Esophagus muscularis mucosa (tissue), 4 donors: ENCODE results near the gene LAMP5. TPM values are rescaled to one million over a fixed set of nuclear protein-coding genes. Genes with fewer than 3 reads are reported as not detected.

Experiments
- DNase-seq: peaks from one replicate; pipeline ENCODE4 v3.0.0-alpha.2; 2017; ENCODE audit errors: extremely low spot score
- H3K27ac ChIP-seq, 4 donors: fragments of 200-600 bp; sonication (generic); replicated peaks in 1 of 4; 1 replicate in 3 of 4; 2 replicates in 1 of 4; pipeline ENCODE4 v1.5.1; 2016 to 2019; ENCODE audit warnings: mild to moderate bottlenecking in 1 of 4
- H3K27me3 ChIP-seq, 4 donors: fragments of 200-600 bp; sonication (generic); one replicate each; pipeline versions ENCODE4 v1.5.1 to v1.6.0; 2016 to 2019
- H3K36me3 ChIP-seq, 4 donors: fragments of 200-600 bp; sonication (generic); one replicate each; pipeline ENCODE4 v1.5.1; 2016 to 2019
- H3K4me1 ChIP-seq, 4 donors: fragments of 200-600 bp; sonication (generic); one replicate each; pipeline ENCODE4 v1.5.1; 2016 to 2019
- H3K4me3 ChIP-seq, 4 donors: fragments of 200-600 bp; sonication (generic); 1 replicate in 2 of 4; 2 replicates in 2 of 4; pipeline ENCODE4 v1.5.1; 2016 to 2019; ENCODE audit warnings: mild to moderate bottlenecking in 4 of 4, moderate library complexity in 1 of 4
- H3K9me3 ChIP-seq, 4 donors: fragments of 200-600 bp; sonication (generic); 1 replicate in 3 of 4; 2 replicates in 1 of 4; pipeline ENCODE4 v1.5.1; 2016 to 2019
- EP300 ChIP-seq: sonication (generic); formaldehyde crosslinking; IDR thresholded peaks from one replicate; pipeline ENCODE4 v1.6.1; 2017; ENCODE audit warnings: antibody characterized with exemption
- POLR2A ChIP-seq: fragments of 450-650 bp; IDR thresholded peaks from one replicate; pipeline ENCODE4 v1.6.1; 2017; ENCODE audit warnings: antibody characterized with exemption, moderate library complexity, mild to moderate bottlenecking, low read depth
- POLR2AphosphoS5 ChIP-seq, 2 donors: sonication (generic); formaldehyde crosslinking; IDR thresholded peaks; one replicate each; pipeline ENCODE4 v1.6.1; 2017; ENCODE audit warnings: antibody characterized with exemption in 2 of 2
- WGBS: methylation state at CpG from one replicate; pipeline ENCODE4 v1.1.5; 2018; 5-methylcytosine and 5-hydroxymethylcytosine counted together
- intact Hi-C: fragments of 100-400 bp; cut with DNase I; formaldehyde crosslinking; loops from one replicate; pipeline ENCODE4 v1.15.1; 2023
- total RNA-seq, 4 donors: library from RNA; depleted of rRNA; stranded (reverse); fragments of >200 nt; gene quantifications; one replicate each; pipeline versions ENCODE4 v1.1.0 to v1.2.1, GENCODE V29; 2016
- TF ChIP-seq, protein P1 (sequence below), 3 experiments: fragments of 200-600 bp in 2 of 3; fragments of 450-650 bp in 1 of 3; sonication (generic) in 2 of 3; IDR thresholded peaks; one replicate each; pipeline ENCODE4 v1.5.1; 2017 to 2019; ENCODE audit warnings: antibody characterized with exemption in 3 of 3, mild to moderate bottlenecking in 2 of 3, moderate library complexity in 1 of 3

LAMP5 gene
- total RNA-seq, 4 donors from 2014 or later: 0.17 TPM; not detected in 3

DNA sequence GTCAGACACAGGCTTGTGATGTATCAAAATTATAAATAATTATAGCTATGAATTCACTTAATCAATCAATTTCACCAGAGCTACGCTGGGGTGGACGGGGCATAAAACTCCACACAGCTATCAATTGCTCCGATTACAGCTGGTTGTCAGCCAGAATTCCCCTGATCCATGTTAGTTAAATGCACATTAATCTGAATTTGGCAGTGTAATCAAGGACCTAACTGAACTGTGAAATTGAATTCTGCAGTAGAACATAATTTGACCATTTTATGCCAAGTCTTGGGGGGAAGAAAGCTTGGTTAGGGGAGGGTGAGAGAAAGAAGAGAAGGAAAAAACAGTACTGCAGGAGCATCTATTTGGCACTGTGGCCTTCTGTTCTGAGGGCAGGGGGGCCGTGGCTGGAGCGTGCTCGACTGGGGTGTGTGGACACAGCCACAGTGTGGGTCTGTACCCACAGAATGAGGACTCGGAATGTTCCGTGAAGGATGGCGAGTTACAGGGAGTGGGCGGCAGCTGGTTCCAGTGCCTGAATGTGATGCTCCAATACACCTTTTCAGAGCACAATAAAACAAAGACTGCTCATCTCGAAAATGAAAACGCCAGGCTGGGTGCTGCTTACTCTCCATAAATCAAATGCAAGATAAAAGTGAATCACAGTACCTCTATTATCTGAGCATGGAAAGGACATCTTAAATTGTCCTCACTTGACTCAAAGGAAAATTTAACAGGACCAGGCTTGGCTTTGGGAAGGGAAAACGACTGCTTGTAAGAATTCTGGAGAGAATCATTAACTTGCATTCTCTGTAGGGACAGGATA is 59.2 kb downstream of the LAMP5 start:
- no peaks in the 10 kb centered on the region for H3K36me3 ChIP-seq
- 55% methylated on average over 13 of the region's 13 CpGs for WGBS
- TF ChIP-seq EP300: no peak
- TF ChIP-seq POLR2A: no peak
- TF ChIP-seq, protein P1, sequence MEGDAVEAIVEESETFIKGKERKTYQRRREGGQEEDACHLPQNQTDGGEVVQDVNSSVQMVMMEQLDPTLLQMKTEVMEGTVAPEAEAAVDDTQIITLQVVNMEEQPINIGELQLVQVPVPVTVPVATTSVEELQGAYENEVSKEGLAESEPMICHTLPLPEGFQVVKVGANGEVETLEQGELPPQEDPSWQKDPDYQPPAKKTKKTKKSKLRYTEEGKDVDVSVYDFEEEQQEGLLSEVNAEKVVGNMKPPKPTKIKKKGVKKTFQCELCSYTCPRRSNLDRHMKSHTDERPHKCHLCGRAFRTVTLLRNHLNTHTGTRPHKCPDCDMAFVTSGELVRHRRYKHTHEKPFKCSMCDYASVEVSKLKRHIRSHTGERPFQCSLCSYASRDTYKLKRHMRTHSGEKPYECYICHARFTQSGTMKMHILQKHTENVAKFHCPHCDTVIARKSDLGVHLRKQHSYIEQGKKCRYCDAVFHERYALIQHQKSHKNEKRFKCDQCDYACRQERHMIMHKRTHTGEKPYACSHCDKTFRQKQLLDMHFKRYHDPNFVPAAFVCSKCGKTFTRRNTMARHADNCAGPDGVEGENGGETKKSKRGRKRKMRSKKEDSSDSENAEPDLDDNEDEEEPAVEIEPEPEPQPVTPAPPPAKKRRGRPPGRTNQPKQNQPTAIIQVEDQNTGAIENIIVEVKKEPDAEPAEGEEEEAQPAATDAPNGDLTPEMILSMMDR (IDR thresholded peaks at IDR 0.05): no peak
- no peak for TF ChIP-seq POLR2AphosphoS5 (IDR thresholded peaks at IDR 0.05)
- H3K4me3 ChIP-seq: no peak overlapping the region
- no peaks in the 10 kb centered on the region for H3K4me1 ChIP-seq
- H3K9me3 ChIP-seq: no peaks in the 10 kb centered on the region
- no peak overlapping the region for H3K27ac ChIP-seq
- peaks cover 0 to 5% (median 0%) of the 10 kb centered on the region in 4 donors for H3K27me3 ChIP-seq
- peak; percentile 64 for DNase-seq
- intact Hi-C loops: no loop called here

DNA sequence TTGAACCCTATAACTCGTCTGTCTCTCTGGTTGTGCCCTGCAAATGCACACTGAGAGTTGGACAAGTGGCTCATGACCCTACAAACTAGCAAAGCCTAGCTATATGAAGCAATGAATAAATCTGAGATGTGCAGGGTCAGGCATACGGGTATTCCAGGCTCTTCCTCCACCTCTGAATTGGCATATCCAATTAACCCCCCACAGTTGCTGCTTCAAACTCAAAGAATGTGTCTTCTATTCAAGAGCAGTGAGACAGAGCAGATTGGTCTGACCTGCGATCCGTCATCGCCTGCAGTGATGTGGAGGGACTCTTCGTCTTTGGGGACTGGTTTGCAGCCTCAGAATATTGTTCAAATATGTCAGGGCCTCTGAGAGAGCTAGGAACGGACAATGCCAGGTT is 59.8 kb downstream of the LAMP5 start:
- intact Hi-C loops: no loop called here
- no peaks in the 10 kb centered on the region for H3K4me1 ChIP-seq
- H3K9me3 ChIP-seq: no peaks in the 10 kb centered on the region
- DNase-seq: peak; percentile 62
- no peaks in the 10 kb centered on the region for H3K36me3 ChIP-seq
- H3K27me3 ChIP-seq: peaks cover 0 to 5% (median 0%) of the 10 kb centered on the region in 4 donors
- no peak overlapping the region for H3K27ac ChIP-seq
- WGBS: 74% methylated on average over 6 of the region's 7 CpGs
- no peak overlapping the region for H3K4me3 ChIP-seq
- TF ChIP-seq POLR2A (no peak), POLR2AphosphoS5 (IDR thresholded peaks at IDR 0.05) (no peak), EP300 (no peak)
- TF ChIP-seq, protein P1 (IDR thresholded peaks at IDR 0.05): no peak

DNA sequence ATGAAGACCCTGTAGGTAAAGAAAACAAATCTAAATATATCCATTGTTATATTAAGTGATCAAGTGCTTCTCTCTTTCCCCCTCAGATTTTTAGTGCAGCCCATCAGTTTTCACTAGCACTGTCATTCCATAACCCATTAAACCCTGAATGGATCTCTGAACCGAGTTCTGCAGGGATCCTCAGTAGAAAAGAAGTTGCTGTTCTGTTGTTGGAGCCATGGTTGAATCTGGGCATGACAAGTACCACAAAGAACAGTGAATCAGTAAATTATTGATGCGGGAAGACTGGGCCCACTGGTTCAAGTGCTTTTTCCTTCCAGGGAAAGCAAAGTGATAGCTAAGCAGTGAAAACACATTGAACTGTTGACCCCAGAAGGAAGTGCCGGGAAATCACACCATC is 60.4 kb downstream of the LAMP5 start:
- no peaks in the 10 kb centered on the region for H3K9me3 ChIP-seq
- intact Hi-C loops: no loop called here
- no peak for TF ChIP-seq POLR2AphosphoS5 (IDR thresholded peaks at IDR 0.05)
- no peak for TF ChIP-seq POLR2A
- no peak for TF ChIP-seq EP300
- TF ChIP-seq, protein P1 (IDR thresholded peaks at IDR 0.05): no peak
- no peaks in the 10 kb centered on the region for H3K4me1 ChIP-seq
- no peaks in the 10 kb centered on the region for H3K36me3 ChIP-seq
- DNase-seq: peak; percentile 74
- H3K4me3 ChIP-seq: no peak overlapping the region
- peaks cover 0 to 5% (median 0%) of the 10 kb centered on the region in 4 donors for H3K27me3 ChIP-seq
- H3K27ac ChIP-seq: no peak overlapping the region
- 82% methylated on average over 3 of the region's 3 CpGs for WGBS

DNA sequence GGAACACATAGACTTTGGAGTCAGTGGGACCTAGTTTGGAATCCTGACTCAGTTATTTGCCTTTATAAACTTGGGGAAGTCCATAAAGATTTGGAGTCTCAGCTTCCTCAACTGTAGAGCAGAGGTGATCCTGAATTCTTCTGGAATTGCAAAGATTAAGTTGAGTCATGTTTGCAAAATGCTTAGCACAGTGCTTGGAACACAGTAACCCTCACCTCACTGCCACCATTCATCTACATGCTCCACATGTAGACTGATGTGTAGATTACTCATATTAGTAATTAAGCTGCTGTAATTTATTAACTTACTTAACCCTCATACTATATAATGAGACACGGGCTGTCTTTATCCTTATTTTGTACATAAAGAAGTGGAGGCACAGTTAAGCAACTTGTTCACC is 61.4 kb downstream of the LAMP5 start:
- WGBS: 95% methylated on average over 1 of the region's 1 CpG
- Histone ChIP-seq H3K36me3 (no peaks in the 10 kb centered on the region), H3K27ac (no peak overlapping the region), H3K4me1 (no peaks in the 10 kb centered on the region), H3K4me3 (no peak overlapping the region), H3K27me3 (peaks cover 0 to 5% (median 0%) of the 10 kb centered on the region in 4 donors), H3K9me3 (no peaks in the 10 kb centered on the region)
- TF ChIP-seq POLR2A (no peak), EP300 (no peak), POLR2AphosphoS5 (IDR thresholded peaks at IDR 0.05) (no peak)
- TF ChIP-seq, protein P1 (IDR thresholded peaks at IDR 0.05): no peak
- no peak for DNase-seq
- intact Hi-C loops: no loop called here
